D721Med (cell line): ENCODE data around the gene TMEM45A.
"Not testable (repeated sequence)": the region's sequence is repeated elsewhere in the genome, so short reads cannot be mapped to it uniquely, and the experiment has no call there.

Experiments used
- DNase-seq: peaks from one replicate; pipeline ENCODE4 v3.0.0; 2011; ENCODE audit warnings: low spot score; ENCODE audit not compliant: insufficient read length
- FAIRE-seq: peaks from 2 replicates; lab custom pipeline; 2011; peaks lifted over from hg19 to GRCh38; lab: Jason Lieb, UNC
- CTCF ChIP-seq: IDR thresholded peaks from 2 replicates; pipeline ENCODE4 v1.5.1; 2012; ENCODE audit warnings: mild to moderate bottlenecking, control low read depth; ENCODE audit not compliant: insufficient read depth; ENCODE audit errors: missing control alignments

Gene TMEM45A

GRCh38 chr3:100492059-100493006, at the start of gene TMEM45A:
TSS of gene TMEM45A (plus strand) at chr3:100492619. CDS start at chr3:100555212, 62,593 bp downstream.
- DNase-seq, result peak; percentile 69
- no peak for FAIRE-seq

GRCh38 chr3:100443690-100444089, 48.7 kb upstream of the TMEM45A start:
- DNase-seq (no peak), FAIRE-seq (no peak)
- TF ChIP-seq CTCF, result no peak

More at GRCh38 chr3:100492059-100493006, at the start of gene TMEM45A:
- no peak for TF ChIP-seq CTCF

GRCh38 chr3:100447067-100447466, 45.4 kb upstream of the TMEM45A start:
- not testable (repeated sequence) for FAIRE-seq, DNase-seq

GRCh38 chr3:100448079-100448478, 44.3 kb upstream of the TMEM45A start:
- FAIRE-seq (no peak), DNase-seq (no peak)
- TF ChIP-seq CTCF, result no peak

DNA sequence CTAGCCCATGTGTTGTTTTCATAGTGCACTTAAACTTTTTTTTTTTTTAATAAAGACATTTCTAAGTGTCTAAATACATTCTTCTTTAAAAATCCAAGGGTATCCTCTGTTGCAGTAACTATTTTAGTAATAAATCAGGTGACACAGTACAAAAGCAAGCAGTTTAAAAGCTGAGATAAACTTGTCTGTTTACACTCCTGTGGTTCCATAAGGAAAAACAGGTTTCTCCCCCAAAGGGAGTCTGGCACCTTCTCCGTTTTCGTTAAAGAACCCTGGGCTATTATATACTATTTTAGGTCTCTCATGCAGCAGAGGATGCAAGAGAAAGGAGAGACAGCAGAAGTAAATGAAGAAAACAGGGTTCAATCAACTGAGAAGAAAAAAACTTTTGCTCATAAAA, 43.2 kb upstream of the TMEM45A start:
- no peak for FAIRE-seq

GRCh38 chr3:100454677-100455076, 37.7 kb upstream of the TMEM45A start:
- no peak for FAIRE-seq
- DNase-seq, result no peak
- no peak for TF ChIP-seq CTCF

More for the DNA sequence above, 43.2 kb upstream of the TMEM45A start:
- TF ChIP-seq CTCF, result no peak
- no peak for DNase-seq

- DNase-seq (no peak), FAIRE-seq (no peak)
- no peak for TF ChIP-seq CTCF
Measured at GRCh38 chr3:100455841-100456550, 36.4 kb upstream of the TMEM45A start.
